IMR-90 (cell line): Measurements from ENCODE around the gene MB21D2. TPM values are rescaled to one million over a fixed set of nuclear protein-coding genes. Genes with fewer than 3 reads are reported as not detected.

Experiments used
- ATAC-seq: fragments of 200-7000 bp; cut with Tn5 transposase; 2 replicates; pipeline ENCODE4 v1.9.1; 2020; ENCODE audit warnings: low read depth, mild to moderate bottlenecking, moderate library complexity
- BruUV-seq: library from RNA; stranded (reverse); fragments of 400-500 nt; replicated peaks from 2 replicates; lab custom pipeline; 2021; lab: Mats Ljungman, UMichigan
- CTCF ChIA-PET: fragments of 300-600 bp; formaldehyde crosslinking; extraction: SDS; loops from one replicate; lab custom pipeline; 2021; ENCODE audit warnings: antibody characterized with exemption; lab: Yijun Ruan, JAX
- POLR2A ChIA-PET: fragments of 300-600 bp; sonication (Branson Sonifier 250); formaldehyde crosslinking; loops from one replicate; lab custom pipeline; 2022; ENCODE audit warnings: antibody characterized with exemption; ENCODE audit not compliant: unreplicated experiment; lab: Charles Lee
- DNase-seq: peaks from one replicate; pipeline ENCODE4 v3.0.0; 2013
- H2AFZ ChIP-seq: replicated peaks from 2 replicates; pipeline ENCODE3; 2013; ENCODE audit warnings: low read length, mild to moderate bottlenecking; ENCODE audit not compliant: poor library complexity
- H2AK5ac ChIP-seq: 2 replicates; pipeline ENCODE4 v1.6.1; 2013; ENCODE audit warnings: low read depth, low read length, inconsistent platforms
- H2AK9ac ChIP-seq: replicated peaks from 2 replicates; pipeline ENCODE3; 2013; ENCODE audit warnings: mild to moderate bottlenecking, low read depth, low read length, moderate library complexity; ENCODE audit not compliant: poor library complexity
- H2BK120ac ChIP-seq: 2 replicates; pipeline ENCODE4 v1.6.1; 2013; ENCODE audit warnings: low read depth, low read length, inconsistent platforms
- H2BK15ac ChIP-seq: 3 replicates; pipeline ENCODE4 v1.6.1; 2013; ENCODE audit warnings: low read depth, low read length, inconsistent platforms
- H2BK20ac ChIP-seq: 2 replicates; pipeline ENCODE4 v1.6.1; 2013; ENCODE audit warnings: low read depth, mild to moderate bottlenecking, inconsistent platforms, low read length, moderate library complexity
- H2BK5ac ChIP-seq: 2 replicates; pipeline ENCODE4 v1.6.1; 2013; ENCODE audit warnings: mild to moderate bottlenecking, low read depth, low read length, inconsistent platforms; ENCODE audit not compliant: poor library complexity, severe bottlenecking
- H3K14ac ChIP-seq: replicated peaks from 2 replicates; pipeline ENCODE4 v1.6.1; 2013; ENCODE audit warnings: low read depth, low read length, inconsistent platforms
- H3K18ac ChIP-seq: 2 replicates; pipeline ENCODE4 v1.6.1; 2013; ENCODE audit warnings: low read depth, low read length, control low read depth
- H3K23ac ChIP-seq: 2 replicates; pipeline ENCODE4 v1.6.1; 2013; ENCODE audit warnings: low read depth, low read length, inconsistent platforms
- H3K27ac ChIP-seq: 2 replicates; pipeline ENCODE4 v1.5.1; 2013; ENCODE audit warnings: mild to moderate bottlenecking, control low read depth, low read length; ENCODE audit not compliant: insufficient read depth
- H3K27me3 ChIP-seq: 2 replicates; pipeline ENCODE4 v1.6.1; 2013; ENCODE audit warnings: low read length; ENCODE audit not compliant: control insufficient read depth, insufficient read depth
- H3K36me3 ChIP-seq: 2 replicates; pipeline ENCODE4 v1.6.1; 2013; ENCODE audit warnings: low read length, mixed read lengths; ENCODE audit not compliant: control insufficient read depth, insufficient read depth
- H3K4ac ChIP-seq: 2 replicates; pipeline ENCODE4 v1.6.1; 2013; ENCODE audit warnings: low read depth, low read length, inconsistent platforms
- H3K4me1 ChIP-seq: 2 replicates; pipeline ENCODE4 v1.6.1; 2013; ENCODE audit warnings: low read length, mixed read lengths; ENCODE audit not compliant: control insufficient read depth, insufficient read depth
- H3K4me2 ChIP-seq: 2 replicates; pipeline ENCODE4 v1.6.1; 2013; ENCODE audit warnings: low read depth, mild to moderate bottlenecking, control low read depth, low read length, moderate library complexity
- H3K4me3 ChIP-seq: 2 replicates; pipeline ENCODE4 v1.5.1; 2013; ENCODE audit warnings: low read depth, mild to moderate bottlenecking, control low read depth, low read length, moderate library complexity; ENCODE audit not compliant: insufficient read depth
- H3K56ac ChIP-seq: 2 replicates; pipeline ENCODE4 v1.6.1; 2013; ENCODE audit warnings: low read length, inconsistent platforms; ENCODE audit not compliant: insufficient read depth; ENCODE audit errors: extremely low read depth
- H3K79me1 ChIP-seq, 2 experiments: 2 replicates each; pipeline ENCODE4 v1.6.1; 2013; ENCODE audit warnings: low read length in 2 of 2, inconsistent platforms in 1 of 2, low read depth in 1 of 2
- H3K9ac ChIP-seq: 2 replicates; pipeline ENCODE4 v1.6.1; 2013; ENCODE audit warnings: low read depth, low read length, control low read depth
- H3K9me1 ChIP-seq: 2 replicates; pipeline ENCODE4 v1.6.1; 2013; ENCODE audit warnings: low read length, inconsistent platforms; ENCODE audit not compliant: insufficient read depth
- H3K9me3 ChIP-seq: 2 replicates; pipeline ENCODE4 v1.6.1; 2013; ENCODE audit warnings: low read length; ENCODE audit not compliant: control insufficient read depth, insufficient read depth
- H4K20me1 ChIP-seq: 2 replicates; pipeline ENCODE4 v1.6.1; 2013; ENCODE audit warnings: low read length, inconsistent platforms; ENCODE audit not compliant: insufficient read depth
- H4K5ac ChIP-seq: 2 replicates; pipeline ENCODE4 v1.6.1; 2013; ENCODE audit warnings: mild to moderate bottlenecking, low read depth, low read length, control low read depth
- H4K8ac ChIP-seq, 2 experiments: 2 replicates each; pipeline ENCODE4 v1.6.1; 2013; ENCODE audit warnings: low read depth in 2 of 2, low read length in 2 of 2, control low read depth in 1 of 2, inconsistent platforms in 1 of 2
- H4K91ac ChIP-seq: 2 replicates; pipeline ENCODE4 v1.6.1; 2013; ENCODE audit warnings: low read depth, low read length, inconsistent platforms; ENCODE audit not compliant: insufficient read depth
- BHLHE40 ChIP-seq: fragments of 150-350 bp; IDR thresholded peaks from 2 replicates; pipeline ENCODE4 v1.6.1; 2016; ENCODE audit warnings: mild to moderate bottlenecking, low read depth, low read length
- CEBPB ChIP-seq: IDR thresholded peaks from 2 replicates; pipeline ENCODE4 v1.6.1; 2012; ENCODE audit warnings: low read depth, low read length, improper control_type of control experiment
- CHD1 ChIP-seq: IDR thresholded peaks from 2 replicates; pipeline ENCODE4 v1.6.1; 2012; ENCODE audit warnings: low read depth, low read length, improper control_type of control experiment
- CTCF ChIP-seq: conservative IDR thresholded peaks from 2 replicates; pipeline ENCODE4 v1.5.1; 2012; ENCODE audit warnings: mild to moderate bottlenecking, low read depth, low read length, improper control_type of control experiment
- ELK1 ChIP-seq: fragments of 150-350 bp; IDR thresholded peaks from 2 replicates; pipeline ENCODE4 v1.6.1; 2016; ENCODE audit warnings: low read depth, mild to moderate bottlenecking, low read length, moderate library complexity, borderline replicate concordance
- FOS ChIP-seq: fragments of 150-350 bp; IDR thresholded peaks from 2 replicates; pipeline ENCODE4 v1.6.1; 2016; ENCODE audit warnings: low read depth, low read length
- MAFK ChIP-seq: IDR thresholded peaks from 2 replicates; pipeline ENCODE4 v1.6.1; 2012; ENCODE audit warnings: low read depth, low read length, improper control_type of control experiment
- MAZ ChIP-seq: IDR thresholded peaks from 2 replicates; pipeline ENCODE4 v1.6.1; 2012; ENCODE audit warnings: low read depth, mild to moderate bottlenecking, low read length, improper control_type of control experiment, moderate library complexity, borderline replicate concordance
- MXI1 ChIP-seq: IDR thresholded peaks from 2 replicates; pipeline ENCODE4 v1.6.1; 2012; ENCODE audit warnings: low read depth, mild to moderate bottlenecking, low read length, moderate library complexity, borderline replicate concordance
- NFE2L2 ChIP-seq: fragments of 150-350 bp; IDR thresholded peaks from 2 replicates; pipeline ENCODE4 v1.6.1; 2016; ENCODE audit warnings: low read depth, mild to moderate bottlenecking, low read length
- POLR2A ChIP-seq: IDR thresholded peaks from 2 replicates; pipeline ENCODE4 v1.6.1; 2012; ENCODE audit warnings: mild to moderate bottlenecking, low read depth, low read length
- RAD21 ChIP-seq: IDR thresholded peaks from 2 replicates; pipeline ENCODE4 v1.6.1; 2012; ENCODE audit warnings: low read length, improper control_type of control experiment
- RCOR1 ChIP-seq: IDR thresholded peaks from 2 replicates; pipeline ENCODE4 v1.6.1; 2012; ENCODE audit warnings: mild to moderate bottlenecking, low read length, improper control_type of control experiment; ENCODE audit not compliant: insufficient replicate concordance
- RFX5 ChIP-seq: IDR thresholded peaks from 2 replicates; pipeline ENCODE4 v1.8.0; 2012; ENCODE audit warnings: low read depth, mild to moderate bottlenecking, low read length, moderate library complexity
- SMC3 ChIP-seq: fragments of 150-350 bp; IDR thresholded peaks from 2 replicates; pipeline ENCODE4 v1.6.1; 2016; ENCODE audit warnings: low read depth, mild to moderate bottlenecking, antibody characterized with exemption, low read length, moderate library complexity
- USF2 ChIP-seq: fragments of 150-350 bp; IDR thresholded peaks from 2 replicates; pipeline ENCODE4 v1.6.1; 2017; ENCODE audit warnings: mild to moderate bottlenecking, antibody characterized with exemption, low read length, low read depth
- WGBS, 2 experiments: methylation state at CpG; one replicate each; pipeline versions ENCODE4 v1.1.5 to v1.1.7; 2013; ENCODE audit warnings: missing lambda C conversion rate in 2 of 2; ENCODE audit not compliant: insufficient read length in 1 of 2; ENCODE audit errors: extremely low coverage in 2 of 2; 5-methylcytosine and 5-hydroxymethylcytosine counted together
- dilution Hi-C: fragments of 300-500 bp; cut with HindIII; formaldehyde crosslinking; loops from one replicate; pipeline ENCODE4 v1.14.3; 2018; ENCODE audit warnings: low sequenced_read_pairs; ENCODE audit not compliant: unreplicated experiment
- in situ Hi-C: fragments of 300-500 bp; cut with MboI; formaldehyde crosslinking; loops from 3 replicates; pipeline ENCODE4 v1.14.3; 2019; ENCODE audit warnings: low sequenced_read_pairs, inconsistent platforms, mixed read lengths
- intact Hi-C: fragments of 100-400 bp; cut with micrococcal nuclease; formaldehyde crosslinking; loops from 2 replicates; pipeline ENCODE4 v1.10.0; 2022
- polyA plus RNA-seq, 3 experiments: library from polyadenylated mRNA; depleted of rRNA; stranded (reverse); fragments of >200 nt; gene quantifications; 2 replicates each; pipeline ENCODE4 v1.2.3, GENCODE V29; 2012; ENCODE audit warnings: low replicate concordance in 1 of 3
- total RNA-seq: library from RNA; depleted of rRNA; stranded (reverse); fragments of >200 nt; gene quantifications from 2 replicates; pipeline ENCODE4 v1.2.3, GENCODE V29; 2012

Gene MB21D2
- total and polyA plus RNA-seq, 2 of the 4 experiments (the other 2 are of a cell fraction): 13.6 to 44.8 TPM

GRCh38 chr3:192751148-192751547 is 166.5 kb downstream of the MB21D2 start:
- H3K9me3 ChIP-seq: peaks cover 1% of the 10 kb centered on the region
- no peak overlapping the region for H3K4me2 ChIP-seq
- TF ChIP-seq CHD1: no peak
- no peak for TF ChIP-seq MXI1
- no peak for TF ChIP-seq RFX5
- no peak for TF ChIP-seq RCOR1
- no peak for TF ChIP-seq CTCF
- no peak for TF ChIP-seq ELK1
- TF ChIP-seq MAFK: no peak
- TF ChIP-seq POLR2A: no peak
- no peak for TF ChIP-seq RAD21
- TF ChIP-seq USF2: no peak
- TF ChIP-seq CEBPB: no peak
- TF ChIP-seq FOS: no peak
- TF ChIP-seq MAZ: no peak
- TF ChIP-seq BHLHE40: no peak
- no peak for TF ChIP-seq SMC3
- TF ChIP-seq NFE2L2: no peak
- no peaks in the 10 kb centered on the region for H3K36me3 ChIP-seq
- CTCF ChIA-PET: interaction anchor here (0.6 kb wide), 2 partner anchors 9 to 759 kb away, joined by 3 to 6 read pairs; no protein-coding TSS in a partner anchor
- no peak overlapping the region for H3K4ac ChIP-seq
- no peak overlapping the region for H2AK9ac ChIP-seq
- no peak overlapping the region for H3K14ac ChIP-seq
- BruUV-seq: no TSS peak
- no peak overlapping the region for H4K91ac ChIP-seq
- H2BK5ac ChIP-seq: no peak overlapping the region
- H3K9me1 ChIP-seq: no peaks in the 10 kb centered on the region
- H3K27me3 ChIP-seq: no peaks in the 10 kb centered on the region
- POLR2A ChIA-PET: no interaction called here
- H3K56ac ChIP-seq: no peak overlapping the region
- H2BK20ac ChIP-seq: no peak overlapping the region
- DNase-seq (no peak), ATAC-seq (no peak)
- H4K5ac ChIP-seq: no peak overlapping the region
- no peak overlapping the region for H3K23ac ChIP-seq
- H3K27ac ChIP-seq: no peak overlapping the region
- in situ Hi-C loops: no loop called here
- intact Hi-C loops: no loop called here
- no CpG with 5 or more reads among the region's 2 CpGs for WGBS, 2 experiments
- H3K4me3 ChIP-seq: no peak overlapping the region
- no peaks in the 10 kb centered on the region for H3K79me1 ChIP-seq
- no peak overlapping the region for H2BK120ac ChIP-seq
- no peaks in the 10 kb centered on the region for H4K20me1 ChIP-seq
- dilution Hi-C loops: no loop called here
- H2BK15ac ChIP-seq: no peak overlapping the region
- H3K9ac ChIP-seq: no peak overlapping the region
- H2AFZ ChIP-seq: no peak overlapping the region
- H2AK5ac ChIP-seq: no peak overlapping the region
- no peak overlapping the region for H4K8ac ChIP-seq
- no peaks in the 10 kb centered on the region for H3K4me1 ChIP-seq
- H3K18ac ChIP-seq: no peak overlapping the region
